ENCODE measurements around the gene TRAF6. TPM values are rescaled to one million over a fixed set of nuclear protein-coding genes. Genes with fewer than 3 reads are reported as not detected.

The TRAF6 gene
- total and polyA plus RNA-seq, 2 experiments from 2014 or later: 4.2 to 10.5 TPM

GRCh38 chr11:36469881-36470802 is 39.9 kb downstream of the TRAF6 start:
- Mint-ChIP-seq H3K36me3 (ENCODE audit: low read depth) (no peaks in the 10 kb centered on the region), H3K4me3 (no peak overlapping the region), H3K9me3 (no peaks in the 10 kb centered on the region), H3K27me3 (ENCODE audit: insufficient read depth, low read depth, poor library complexity) (peaks cover 3% of the 10 kb centered on the region), H3K4me1 (peaks cover 7% of the 10 kb centered on the region; the same call in 2 of the 3 replicates), H3K27ac (no peak overlapping the region)
- Histone ChIP-seq H3K4me3 (no peak overlapping the region), H3K79me2 (replicated peaks; ENCODE audit: insufficient read depth) (no peaks in the 10 kb centered on the region), H3K4me1 (ENCODE audit: insufficient read depth) (no peaks in the 10 kb centered on the region), H3K36me3 (ENCODE audit: insufficient read depth) (no peaks in the 10 kb centered on the region), H3K27ac (ENCODE audit: low read depth) (no peak overlapping the region), H3K9me2 (ENCODE audit: insufficient read depth) (no peaks in the 10 kb centered on the region), H3K4me2 (no peak overlapping the region), H2AFZ (no peak overlapping the region), H3F3A (replicated peaks; ENCODE audit: low read depth) (no peaks in the 10 kb centered on the region), H4K20me1 (replicated peaks; ENCODE audit: insufficient read depth) (no peaks in the 10 kb centered on the region), H3K27me3 (ENCODE audit: insufficient read depth) (no peaks in the 10 kb centered on the region)
- DNase-seq (ENCODE audit: low spot score) (no peak), ATAC-seq (no peak)
- TF ChIP-seq CREB1 (CRISPR knock-in tag; IDR thresholded peaks at IDR 0.05; ENCODE audit: low read depth): no peak
- TF ChIP-seq EZH2phosphoT487 (IDR thresholded peaks at IDR 0.05; ENCODE audit: unreplicated experiment): no peak
- TF ChIP-seq CTCF (conservative IDR thresholded peaks at IDR 0.05; ENCODE audit: low read depth in 2 of 2): no peak
- TF ChIP-seq ETS1 (IDR thresholded peaks at IDR 0.05): no peak
- TF ChIP-seq JUNB (IDR thresholded peaks at IDR 0.05; ENCODE audit: unreplicated experiment): no peak
- no peak for TF ChIP-seq REST (IDR thresholded peaks at IDR 0.05; ENCODE audit: unreplicated experiment)
- TF ChIP-seq EZH2 (IDR thresholded peaks at IDR 0.05; ENCODE audit: low read depth, unreplicated experiment): no peak
- no peak for TF ChIP-seq STAT1 (IDR thresholded peaks at IDR 0.05; ENCODE audit: unreplicated experiment)
- no peak for TF ChIP-seq ZNF114 (CRISPR knock-in tag; IDR thresholded peaks at IDR 0.05)

All from GM23338 (cell line).